ENCODE results near the gene CD48.

DNA sequence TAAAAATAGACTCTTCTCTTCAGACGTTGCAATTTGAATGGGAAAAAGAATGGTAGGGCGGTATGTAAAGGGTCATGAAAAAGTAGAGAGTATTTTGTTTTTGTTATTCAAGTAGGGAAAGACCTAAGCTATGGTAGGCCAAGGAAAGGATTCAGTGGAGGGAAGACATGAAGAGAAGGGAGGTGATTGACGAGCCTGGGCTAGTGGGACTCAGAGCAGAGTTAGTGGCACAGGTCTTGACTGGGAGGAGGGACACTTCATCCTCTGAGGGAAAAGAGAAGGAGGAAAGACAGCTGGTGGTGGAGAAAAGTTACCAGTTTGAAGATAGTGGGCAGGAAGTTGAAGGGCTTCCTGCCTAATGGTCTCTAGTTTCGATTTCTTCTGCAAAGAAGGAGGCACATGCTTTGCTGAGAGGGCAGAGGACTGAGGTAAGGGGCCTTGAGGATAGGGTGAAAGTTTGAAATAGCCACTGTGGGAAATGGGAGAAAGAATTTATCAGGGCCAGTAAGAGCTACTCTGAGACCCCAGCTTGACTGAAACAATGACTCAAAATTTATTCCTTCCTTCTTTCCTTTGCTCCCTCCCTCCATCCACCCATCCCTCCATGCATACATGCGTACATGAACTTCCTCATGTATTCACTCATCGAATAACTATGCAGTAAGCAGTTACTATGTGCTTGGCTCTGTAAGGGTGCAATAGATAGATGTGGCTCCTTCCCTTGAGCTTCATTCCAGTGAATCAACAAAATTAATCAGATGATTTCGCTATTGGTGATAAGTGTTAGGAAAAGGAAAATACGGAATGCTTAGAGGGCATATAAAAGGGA lies 4.2 kb downstream of the CD48 start:
- TF ChIP-seq CTCF (IDR thresholded peaks at IDR 0.05) (no peak), POLR2A (IDR thresholded peaks at IDR 0.05) (no peak)
